ENCODE results near the gene SLC15A5.

DNA sequence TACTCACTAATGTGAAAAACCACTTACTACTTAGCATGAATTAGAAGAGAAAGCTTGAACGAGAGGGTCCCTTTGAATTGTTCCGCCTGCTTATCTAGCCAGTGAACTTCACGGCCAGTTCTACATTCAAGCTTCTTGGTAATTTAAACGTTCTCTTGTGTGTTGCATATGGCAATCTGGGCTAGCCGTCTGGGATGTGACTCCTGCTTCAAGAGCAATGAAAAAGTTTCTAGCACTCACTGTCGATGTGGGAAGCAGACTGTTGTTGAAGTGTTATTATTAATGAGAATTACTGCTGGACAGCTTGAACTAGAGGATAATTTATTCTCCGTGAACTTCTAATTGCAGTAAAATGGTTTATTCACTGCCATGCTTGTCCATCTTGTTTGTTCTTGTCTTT is 93.9 kb downstream of the SLC15A5 start:
- TF ChIP-seq CTCF (IDR thresholded peaks at IDR 0.05) (no peak), POLR2A (IDR thresholded peaks at IDR 0.05) (no peak)

Measured in Peyer's patch (tissue), 4 donors.